ENCODE results near the gene BEGAIN. TPM values are rescaled to one million over a fixed set of nuclear protein-coding genes. Genes with fewer than 3 reads are reported as not detected.

BEGAIN gene
- total and polyA plus RNA-seq, 2 donors = 0.42 to 1.0 TPM

GRCh38 chr14:100490252-100490651, 97.0 kb downstream of the BEGAIN start:
- no peak overlapping the region for H3K27ac ChIP-seq (ENCODE audit: low read depth in 1 of 2, low read length in 1 of 2)
- H3K36me3 ChIP-seq (ENCODE audit: control insufficient read depth in 2 of 2, insufficient read depth in 2 of 2, low read length in 1 of 2) = no peaks in the 10 kb centered on the region
- no peaks in the 10 kb centered on the region for H3K27me3 ChIP-seq (ENCODE audit: control insufficient read depth in 2 of 2, insufficient read depth in 1 of 2, low read length in 1 of 2)
- H3K4me1 ChIP-seq (ENCODE audit: control insufficient read depth in 2 of 2, insufficient read depth in 2 of 2, low read length in 2 of 2) = no peaks in the 10 kb centered on the region
- 98% methylated on average over 4 of the region's 4 CpGs for WGBS
- no peak for DNase-seq (ENCODE audit: low read depth in 6 of 9, low spot score in 9 of 9)
- no peak overlapping the region for H3K4me3 ChIP-seq (ENCODE audit: low read length in 2 of 2)
- H3K9me3 ChIP-seq (ENCODE audit: control insufficient read depth in 2 of 2, insufficient read depth in 1 of 2, low read length in 1 of 2) = no peaks in the 10 kb centered on the region

GRCh38 chr14:100488057-100488456, 99.2 kb downstream of the BEGAIN start:
- H3K36me3 ChIP-seq (ENCODE audit: control insufficient read depth in 2 of 2, insufficient read depth in 2 of 2, low read length in 1 of 2) = peaks cover 0 to 2% of the 10 kb centered on the region in 2 donors
- H3K4me1 ChIP-seq (ENCODE audit: control insufficient read depth in 2 of 2, insufficient read depth in 2 of 2, low read length in 2 of 2) = no peaks in the 10 kb centered on the region
- H3K9me3 ChIP-seq (ENCODE audit: control insufficient read depth in 2 of 2, insufficient read depth in 1 of 2, low read length in 1 of 2) = no peaks in the 10 kb centered on the region
- no peak for DNase-seq (ENCODE audit: low read depth in 6 of 9, low spot score in 9 of 9)
- 87% methylated on average over 7 of the region's 7 CpGs for WGBS
- H3K27ac ChIP-seq (ENCODE audit: low read depth in 1 of 2, low read length in 1 of 2) = no peak overlapping the region
- H3K27me3 ChIP-seq (ENCODE audit: control insufficient read depth in 2 of 2, insufficient read depth in 1 of 2, low read length in 1 of 2) = no peaks in the 10 kb centered on the region
- H3K4me3 ChIP-seq (ENCODE audit: low read length in 2 of 2) = no peak overlapping the region

GRCh38 chr14:100487304-100487703, 99.9 kb downstream of the BEGAIN start:
- Histone ChIP-seq H3K36me3 (ENCODE audit: control insufficient read depth in 2 of 2, insufficient read depth in 2 of 2, low read length in 1 of 2) (peaks cover 0 to 2% of the 10 kb centered on the region in 2 donors), H3K4me1 (ENCODE audit: control insufficient read depth in 2 of 2, insufficient read depth in 2 of 2, low read length in 2 of 2) (no peaks in the 10 kb centered on the region), H3K27ac (ENCODE audit: low read depth in 1 of 2, low read length in 1 of 2) (no peak overlapping the region), H3K4me3 (ENCODE audit: low read length in 2 of 2) (no peak overlapping the region), H3K9me3 (ENCODE audit: control insufficient read depth in 2 of 2, insufficient read depth in 1 of 2, low read length in 1 of 2) (no peaks in the 10 kb centered on the region), H3K27me3 (ENCODE audit: control insufficient read depth in 2 of 2, insufficient read depth in 1 of 2, low read length in 1 of 2) (no peaks in the 10 kb centered on the region)
- DNase-seq (ENCODE audit: low read depth in 6 of 9, low spot score in 9 of 9) = no peak

Other genes with a start within 250 kb of the BEGAIN start
- gene WDR25, start 210.9 kb downstream of the BEGAIN start, total RNA-seq = 9.3 TPM
- gene WDR25, start 210.9 kb downstream of the BEGAIN start, polyA plus RNA-seq = 7.2 TPM
- 4.8 TPM for gene DLK1, start 139.5 kb upstream of the BEGAIN start, total RNA-seq
- 6.9 TPM for gene DLK1, start 139.5 kb upstream of the BEGAIN start, polyA plus RNA-seq
- gene MEG3, start 238.7 kb upstream of the BEGAIN start, total RNA-seq = 12.6 TPM
- gene MEG3, start 238.7 kb upstream of the BEGAIN start, polyA plus RNA-seq = 103 TPM